ENCODE data around the gene RPP38. TPM values are rescaled to one million over a fixed set of nuclear protein-coding genes. Genes with fewer than 3 reads are reported as not detected.

Gene RPP38
- polyA plus RNA-seq, 4 donors = 24.2 to 30.4 (median 27.3) TPM

DNA sequence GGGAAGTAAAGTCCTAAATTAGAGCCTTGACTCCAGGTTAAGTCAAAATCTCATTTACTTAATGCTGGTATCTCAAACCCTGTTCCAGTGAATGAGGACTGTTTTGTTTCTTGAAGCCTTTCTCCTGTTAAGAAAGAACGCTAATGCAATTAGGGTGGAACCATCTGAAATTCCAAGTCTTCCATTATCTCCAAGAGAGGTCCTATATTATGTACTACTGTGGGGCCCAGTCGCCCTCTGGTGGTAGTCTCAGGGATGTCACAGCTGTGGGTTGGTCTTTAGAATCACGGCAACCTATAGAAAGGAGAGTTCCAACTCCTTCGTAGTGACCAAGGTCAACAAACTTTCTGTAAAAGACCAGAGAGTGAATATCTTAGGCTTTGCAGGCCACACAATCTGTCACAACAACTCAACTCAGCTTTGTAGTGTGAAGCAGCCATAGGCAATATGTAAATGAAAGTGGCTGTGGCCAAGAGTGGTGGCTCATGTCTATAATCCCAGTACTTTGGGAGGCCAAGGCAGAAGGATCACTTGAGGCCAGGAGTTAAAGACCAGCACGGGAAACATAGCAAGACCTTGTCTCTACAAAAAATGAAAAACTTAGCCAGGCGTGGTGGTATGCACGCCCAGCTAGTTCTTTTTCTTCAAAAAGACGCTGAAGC, 9.3 kb downstream of the RPP38 start:
- DNase-seq (ENCODE audit: low read depth in 4 of 4, low spot score in 3 of 4) = peak in 1 of 4 donors; percentile 50

DNA sequence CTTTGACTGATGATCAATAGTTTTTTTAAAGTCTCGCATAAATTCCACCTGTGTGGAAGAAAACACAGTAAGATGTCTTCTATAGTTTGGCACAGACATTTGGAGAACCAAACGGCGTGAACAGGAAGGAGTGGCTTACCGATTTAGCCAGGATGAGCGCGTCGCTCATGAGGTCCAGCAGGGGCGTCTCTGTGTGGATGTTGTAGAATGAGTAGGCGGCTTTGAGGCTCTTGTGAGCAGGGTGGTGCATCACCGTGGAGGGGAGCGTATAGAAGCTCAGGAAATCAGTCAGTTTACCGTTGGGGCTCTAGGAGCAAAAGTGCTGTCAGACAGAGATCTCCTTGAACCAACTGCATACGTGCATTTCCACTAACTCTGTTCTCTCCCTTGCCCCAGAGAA, 15.5 kb downstream of the RPP38 start:
- no peak for DNase-seq (ENCODE audit: low read depth in 4 of 4, low spot score in 3 of 4)

DNA sequence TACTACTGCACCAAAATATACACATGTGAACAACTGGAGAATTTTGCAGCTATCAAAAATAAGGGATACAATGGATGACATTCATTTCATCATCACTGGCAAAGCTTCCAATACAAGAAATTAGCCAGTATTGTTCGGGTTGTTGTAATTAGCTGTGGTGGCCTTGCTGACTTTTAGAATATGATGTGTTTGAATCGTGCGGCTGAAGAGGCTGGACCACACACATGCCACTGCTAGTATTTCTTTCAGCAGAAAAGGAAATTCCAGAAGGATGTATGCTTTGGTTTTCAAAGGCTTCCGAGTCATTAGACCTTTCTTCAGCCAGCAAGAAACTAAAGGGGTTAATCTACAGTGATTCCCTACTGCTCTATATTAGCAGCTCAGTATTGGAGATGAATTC, 16.6 kb downstream of the RPP38 start:
- DNase-seq (ENCODE audit: low read depth in 4 of 4, low spot score in 3 of 4) = no peak

DNA sequence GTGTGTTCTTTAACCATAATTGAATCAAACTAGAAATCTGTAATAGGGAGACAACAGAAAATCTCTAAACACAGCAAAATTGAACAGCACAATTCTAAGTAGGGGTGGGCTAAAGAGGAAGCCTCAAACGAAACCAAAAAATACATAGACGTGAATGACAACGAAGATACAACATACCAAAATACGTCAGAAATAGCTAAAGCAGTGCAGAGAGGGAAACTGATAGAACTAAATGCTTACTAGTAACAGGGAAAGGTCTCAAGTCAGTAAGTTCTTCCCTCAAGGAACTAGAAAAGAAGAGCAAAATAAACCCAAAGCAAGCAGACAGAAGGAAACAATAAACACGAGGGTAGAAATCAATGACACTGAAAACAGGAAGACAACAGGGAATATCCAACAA, 19.1 kb downstream of the RPP38 start:
- DNase-seq (ENCODE audit: low read depth in 4 of 4, low spot score in 3 of 4) = no peak

DNA sequence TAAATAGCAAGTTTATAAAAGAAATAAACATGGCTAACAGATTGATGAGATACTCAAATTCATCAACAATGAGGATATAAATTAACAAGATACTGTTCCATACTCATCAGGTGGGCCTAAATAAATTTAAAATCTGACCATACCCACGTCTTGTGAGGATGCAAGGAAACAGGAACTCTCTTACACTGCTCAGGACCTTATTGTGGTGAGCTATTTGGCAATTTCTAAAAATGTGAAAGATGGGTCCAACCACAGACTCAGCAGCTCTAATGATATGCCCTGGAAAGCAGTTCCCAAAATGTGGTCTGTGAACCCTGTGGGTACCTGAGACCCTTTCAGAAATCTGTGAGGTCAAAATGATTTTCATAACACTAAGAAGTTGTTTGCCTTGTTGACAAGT, 21.5 kb downstream of the RPP38 start:
- DNase-seq (ENCODE audit: low read depth in 4 of 4, low spot score in 3 of 4) = no peak

DNA sequence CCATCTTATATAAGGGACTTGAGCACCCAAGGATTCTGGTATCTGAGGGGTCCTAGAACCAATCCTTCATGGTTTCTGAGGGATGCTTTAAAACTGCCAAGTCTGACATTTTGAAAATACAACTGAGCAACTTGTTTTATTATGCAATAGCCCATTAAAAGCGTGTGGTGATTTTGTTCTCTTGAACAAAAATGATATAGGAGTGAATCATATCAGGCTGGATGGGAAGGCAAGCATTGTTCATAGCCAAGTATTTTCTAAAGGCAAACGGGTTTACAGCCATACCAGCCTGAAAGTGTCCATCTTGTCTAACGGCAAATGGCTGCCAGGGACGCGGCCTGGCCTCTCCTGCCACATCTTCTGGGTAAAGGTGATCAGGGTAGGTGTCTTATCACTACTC, 23.4 kb downstream of the RPP38 start:
- no peak for DNase-seq (ENCODE audit: low read depth in 4 of 4, low spot score in 3 of 4)

GRCh38 chr10:15121707-15122106, 24.6 kb downstream of the RPP38 start:
- DNase-seq (ENCODE audit: low read depth in 4 of 4, low spot score in 3 of 4) = no peak

- DNase-seq (ENCODE audit: low read depth in 4 of 4, low spot score in 3 of 4) = no peak
Observed at GRCh38 chr10:15122477-15123030, 25.4 kb downstream of the RPP38 start.

DNA sequence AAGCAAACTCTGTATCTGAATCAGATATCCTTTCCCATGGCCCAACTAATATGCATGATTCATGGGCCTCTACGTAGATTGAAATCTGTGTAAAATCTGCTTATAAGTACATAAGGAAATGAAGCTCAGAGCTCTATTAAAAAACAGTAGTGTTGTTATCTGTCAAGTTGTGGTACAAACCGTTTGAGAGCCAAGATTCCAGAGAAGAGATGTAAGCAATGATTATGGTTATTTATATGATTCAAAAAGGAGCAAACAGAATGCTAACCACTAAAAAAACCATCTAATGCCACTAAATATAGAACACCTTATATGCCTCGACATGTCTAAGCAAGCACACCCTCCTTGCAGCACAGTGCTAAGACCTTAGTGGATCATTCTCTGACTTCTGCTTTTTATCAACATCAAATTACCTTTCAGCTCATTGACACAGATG, 26.6 kb downstream of the RPP38 start:
- no peak for DNase-seq (ENCODE audit: low read depth in 4 of 4, low spot score in 3 of 4)

DNA sequence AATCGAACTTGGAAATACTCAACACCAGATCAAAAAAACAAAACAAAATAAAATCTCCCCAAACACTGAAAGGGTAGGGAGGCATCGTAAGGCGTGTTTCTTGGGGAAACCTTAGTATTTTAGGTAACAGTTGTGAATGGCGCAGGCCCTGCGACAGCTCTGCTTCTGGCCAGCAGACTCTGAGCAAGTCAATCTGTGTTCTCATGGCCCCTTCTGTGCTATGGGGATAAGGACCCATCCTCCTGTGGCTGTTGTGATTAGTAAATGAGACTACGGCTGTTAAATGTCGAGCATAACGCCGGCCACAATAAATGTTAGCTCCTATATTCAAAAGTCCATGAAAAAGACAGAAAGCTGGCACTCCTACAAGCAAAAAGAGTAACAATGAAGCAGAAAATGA, 27.0 kb downstream of the RPP38 start:
- DNase-seq (ENCODE audit: low read depth in 4 of 4, low spot score in 3 of 4) = no peak

DNA sequence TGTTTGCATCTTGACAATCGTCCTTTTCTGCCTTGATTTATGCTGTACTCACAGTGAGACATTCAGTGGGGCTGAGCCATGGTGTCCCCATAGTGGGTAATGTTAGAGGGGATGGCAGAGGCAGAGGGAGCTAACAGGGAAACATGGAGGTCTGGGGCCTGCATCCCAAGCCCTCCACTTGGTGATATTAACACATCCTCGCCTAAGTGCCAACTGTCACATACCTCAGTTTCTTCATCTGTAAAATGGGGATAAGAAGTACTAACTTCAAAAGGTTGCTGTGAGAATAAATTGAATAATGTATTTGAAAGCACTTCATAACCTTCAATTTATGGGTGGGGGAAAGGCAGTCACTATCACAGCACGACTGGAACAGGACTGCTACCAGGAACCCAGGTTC, 27.8 kb downstream of the RPP38 start:
- DNase-seq (ENCODE audit: low read depth in 4 of 4, low spot score in 3 of 4) = no peak

DNA sequence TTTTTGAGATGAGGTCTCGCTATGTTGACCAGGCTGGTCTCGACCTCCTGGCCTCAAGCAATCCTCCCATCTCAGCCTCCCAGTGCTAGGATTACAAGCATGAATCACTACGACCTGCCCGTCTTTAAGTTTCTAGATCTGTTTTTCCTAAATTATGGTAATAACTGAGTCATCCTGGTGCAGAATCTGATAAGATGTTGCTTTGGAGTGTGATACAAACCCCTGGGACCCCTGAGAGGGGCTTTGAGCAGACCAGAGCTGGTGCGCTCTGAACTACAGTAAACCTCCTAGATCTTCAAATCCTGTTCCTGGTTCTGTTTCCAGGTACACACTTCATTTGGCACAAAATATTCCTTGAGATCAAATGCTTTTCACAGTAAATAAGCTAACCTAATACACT, 34.2 kb downstream of the RPP38 start:
- DNase-seq (ENCODE audit: low read depth in 4 of 4, low spot score in 3 of 4) = no peak

DNA sequence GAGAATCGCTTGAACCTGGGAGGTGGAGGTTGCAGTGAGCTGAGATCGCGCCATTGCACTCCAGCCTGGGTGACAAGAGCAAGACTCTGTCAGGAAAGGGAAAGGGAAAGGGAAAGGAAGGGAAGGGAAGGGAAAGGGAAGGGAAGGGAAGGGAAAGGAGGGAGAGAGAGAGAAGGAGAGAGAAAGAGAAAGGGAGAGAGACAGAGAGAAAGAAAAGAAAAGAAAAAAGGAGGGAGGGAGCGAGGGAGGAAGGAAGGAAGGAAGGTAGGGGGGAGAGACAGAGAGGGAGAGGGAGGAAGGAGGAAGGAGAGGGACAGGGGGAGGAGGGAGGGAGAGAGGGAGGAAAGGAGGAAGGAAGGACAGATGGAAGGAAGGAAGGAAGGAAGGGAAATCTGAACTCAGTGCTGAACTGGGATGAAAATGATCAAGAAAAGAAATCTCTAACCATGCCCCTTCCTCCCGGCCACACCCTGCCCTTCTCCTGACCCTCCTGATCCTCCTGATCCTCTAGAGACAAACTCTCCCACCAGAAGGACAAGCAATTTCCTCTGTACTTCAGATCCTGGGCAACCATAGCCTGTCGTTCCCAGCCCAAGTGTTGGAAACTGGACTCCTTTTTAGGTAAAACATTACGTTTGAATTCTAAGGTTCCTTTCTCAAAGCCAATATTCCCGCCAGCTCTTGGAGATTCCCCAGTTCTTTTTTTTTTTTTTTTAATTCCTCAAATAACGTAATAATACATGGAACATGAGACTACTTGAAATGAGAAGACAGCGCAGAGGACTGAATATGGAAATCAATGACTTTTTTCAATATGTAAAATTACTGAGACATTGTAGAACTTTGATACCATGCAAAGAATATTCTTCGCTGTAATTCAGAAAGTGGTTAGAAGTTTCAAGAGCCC, 39.2 kb downstream of the RPP38 start:
- no peak for DNase-seq (ENCODE audit: low read depth in 4 of 4, low spot score in 3 of 4)

GRCh38 chr10:15137036-15137359, 39.8 kb downstream of the RPP38 start:
- DNase-seq (ENCODE audit: low read depth in 4 of 4, low spot score in 3 of 4) = no peak

- no peak for DNase-seq (ENCODE audit: low read depth in 4 of 4, low spot score in 3 of 4)
Observed at GRCh38 chr10:15137636-15138035, 40.5 kb downstream of the RPP38 start.

DNA sequence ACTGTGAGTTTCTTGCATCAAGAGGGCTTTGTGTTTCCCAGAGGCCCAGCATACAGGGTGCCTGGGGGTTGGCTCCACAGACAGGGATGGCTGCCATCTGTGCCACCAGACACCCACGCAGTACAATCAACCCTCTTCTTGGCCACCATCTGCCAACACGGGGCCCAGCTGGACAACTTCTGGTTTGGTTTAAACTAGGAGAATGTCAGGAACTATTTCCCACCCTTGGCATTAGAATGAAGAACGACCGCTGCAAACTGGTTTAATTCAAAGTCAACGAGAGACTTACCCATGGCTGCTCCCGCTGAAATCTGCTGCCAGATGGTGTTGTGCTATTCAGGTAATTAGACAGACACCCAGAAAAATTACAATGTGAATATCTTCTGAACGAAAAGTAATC, 43.5 kb downstream of the RPP38 start:
- DNase-seq (ENCODE audit: low read depth in 4 of 4, low spot score in 3 of 4) = no peak

GRCh38 chr10:15141136-15142054, 44.2 kb downstream of the RPP38 start:
- no peak for DNase-seq (ENCODE audit: low read depth in 4 of 4, low spot score in 3 of 4)

DNA sequence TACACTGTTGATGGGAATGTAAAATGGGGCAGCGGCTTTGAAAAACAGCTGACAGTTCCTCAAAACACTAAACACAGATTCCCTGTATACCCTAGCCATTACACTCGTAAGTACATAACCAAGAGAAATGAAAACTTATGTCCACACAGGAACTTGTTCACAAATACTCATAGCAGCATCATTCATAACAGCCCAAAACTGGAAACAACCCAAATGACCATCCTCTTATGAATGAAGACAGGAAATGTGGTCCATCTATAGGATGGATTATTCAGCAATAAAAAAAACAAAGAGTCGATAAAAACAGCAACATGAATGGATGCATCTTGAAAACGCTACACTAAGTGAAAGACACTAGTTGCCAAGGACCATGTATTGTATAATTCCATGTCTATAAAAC, 47.6 kb downstream of the RPP38 start:
- DNase-seq (ENCODE audit: low read depth in 4 of 4, low spot score in 3 of 4) = no peak

DNA sequence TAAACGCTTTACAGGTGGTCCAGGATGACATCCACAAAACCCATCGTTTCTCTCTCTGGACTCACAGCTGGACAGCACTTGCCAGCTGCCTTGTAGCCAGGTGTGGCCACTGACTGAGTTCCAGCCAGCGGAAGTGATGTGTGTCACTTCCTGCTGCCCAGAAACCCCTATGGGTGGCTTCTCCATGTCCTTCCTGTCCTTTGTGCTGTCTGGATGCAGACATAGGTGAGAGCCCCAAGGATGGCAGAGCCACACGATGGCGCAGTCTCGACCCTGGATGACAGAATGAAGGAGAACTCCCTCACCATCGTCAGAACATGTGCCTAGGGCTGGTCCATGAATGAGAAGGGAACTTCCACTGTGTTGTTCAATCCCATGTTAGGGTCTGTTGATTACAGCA, 49.2 kb downstream of the RPP38 start:
- no peak for DNase-seq (ENCODE audit: low read depth in 4 of 4, low spot score in 3 of 4)

GRCh38 chr10:15147594-15148392, 50.6 kb downstream of the RPP38 start:
- no peak for DNase-seq (ENCODE audit: low read depth in 4 of 4, low spot score in 3 of 4)
